HG03342 (cell line): ENCODE measurements around the gene NRXN3.
"Not testable (repeated sequence)": the region's sequence is repeated elsewhere in the genome, so short reads cannot be mapped to it uniquely, and the experiment has no call there.

Experiments used
- ATAC-seq: cut with Tn5 transposase; IDR thresholded peaks from one replicate; pipeline ENCODE4 v1.9.1; 2021; ENCODE audit warnings: mild to moderate bottlenecking, moderate library complexity; ENCODE audit not compliant: unreplicated experiment

The NRXN3 gene

GRCh38 chr14:78399316-78399889, 229.2 kb downstream of the NRXN3 start:
- no peak for ATAC-seq

GRCh38 chr14:78401866-78402265, 231.7 kb downstream of the NRXN3 start:
- ATAC-seq = no peak

DNA sequence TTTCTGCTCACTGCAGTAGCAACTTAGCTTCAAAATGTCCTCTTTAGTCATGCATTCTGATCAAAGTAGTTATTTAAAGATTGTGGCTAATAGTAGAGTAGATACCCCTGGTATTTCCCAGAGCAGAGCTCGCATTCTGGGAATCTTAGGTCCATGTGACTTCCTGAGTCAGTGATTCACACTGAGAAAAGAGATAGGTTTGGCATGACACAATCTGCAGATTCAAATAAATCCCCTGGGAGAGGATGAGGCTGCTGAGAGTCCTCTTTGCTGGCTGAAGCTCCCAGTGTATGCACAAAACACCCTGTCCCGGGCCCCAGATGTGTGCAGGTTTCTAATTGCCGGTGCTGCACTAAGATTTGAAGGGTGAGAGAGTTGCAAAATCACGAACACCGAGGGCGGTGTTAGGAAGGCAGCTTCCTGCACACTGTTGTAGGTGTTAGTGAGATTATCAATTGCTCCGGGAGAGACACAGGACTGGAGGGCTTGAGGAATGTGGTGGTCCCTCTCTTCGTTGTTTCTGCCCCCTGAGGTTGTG, 233.2 kb downstream of the NRXN3 start:
- ATAC-seq = peak; percentile 60

- ATAC-seq = no peak
Observed at GRCh38 chr14:78405079-78405856, 235.1 kb downstream of the NRXN3 start.

DNA sequence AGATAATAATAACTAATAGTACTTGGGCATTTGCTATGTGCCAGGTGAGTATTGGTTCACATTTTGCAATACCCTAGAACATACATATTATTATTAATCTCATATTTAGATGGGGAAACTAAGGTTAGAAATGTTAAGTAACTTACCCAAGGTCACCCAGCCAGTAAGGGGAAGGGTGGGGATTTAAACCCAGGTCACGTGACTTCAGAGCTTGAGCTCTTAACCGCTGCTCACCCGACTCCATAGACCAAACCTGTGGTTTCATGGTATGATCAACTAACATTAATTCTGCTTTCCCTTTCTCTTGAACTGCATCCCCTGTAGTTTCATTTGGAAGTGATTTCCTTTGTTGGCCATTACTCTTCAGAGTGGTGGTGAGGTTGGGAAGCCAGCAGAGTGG, 242.3 kb downstream of the NRXN3 start:
- no peak for ATAC-seq

DNA sequence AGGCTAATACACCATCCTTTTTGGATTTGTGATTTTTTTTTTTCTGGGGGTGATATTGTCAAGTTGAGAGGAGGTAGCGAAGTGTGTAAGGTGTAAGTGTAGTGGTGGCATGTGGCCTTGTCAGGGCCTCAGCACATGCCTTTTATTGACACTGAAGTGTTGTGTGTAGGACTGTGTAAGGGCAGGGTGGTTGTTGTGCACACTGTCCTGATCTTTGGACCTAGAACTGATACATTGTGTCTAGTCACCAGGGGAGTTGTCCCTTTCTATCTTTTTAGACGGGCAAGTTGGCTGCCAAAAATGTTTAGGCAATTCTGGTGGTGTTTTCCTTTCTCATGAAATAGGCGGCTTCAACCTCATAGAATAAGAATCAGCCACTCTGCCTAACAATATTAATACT, 244.0 kb downstream of the NRXN3 start:
- ATAC-seq = no peak

DNA sequence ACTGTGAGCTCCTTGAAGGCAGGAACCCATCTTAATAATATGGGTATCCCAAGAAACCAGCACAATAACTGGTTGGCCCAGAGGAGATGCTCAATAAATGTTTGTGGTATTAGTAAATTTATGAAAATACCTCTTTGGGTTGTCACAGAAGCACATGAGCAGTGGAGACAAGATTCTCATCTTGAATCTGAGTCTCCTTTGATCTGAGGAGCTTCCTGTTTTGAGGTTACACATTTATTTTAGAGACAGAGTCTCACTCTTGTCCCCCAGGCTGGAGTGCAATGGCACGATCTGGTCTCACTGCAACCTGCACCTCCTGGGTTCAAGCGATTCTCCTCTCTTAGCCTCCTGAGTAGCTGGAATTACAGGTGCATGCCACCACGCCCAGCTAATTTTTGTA, 247.4 kb downstream of the NRXN3 start:
- ATAC-seq = no peak

- ATAC-seq = no peak
Observed at GRCh38 chr14:78424311-78424710, 254.1 kb downstream of the NRXN3 start.

- no peak for ATAC-seq
Observed at GRCh38 chr14:78425330-78425729, 255.2 kb downstream of the NRXN3 start.

GRCh38 chr14:78425782-78426181, 255.6 kb downstream of the NRXN3 start:
- ATAC-seq = no peak

GRCh38 chr14:78432046-78432445, 261.9 kb downstream of the NRXN3 start:
- no peak for ATAC-seq

DNA sequence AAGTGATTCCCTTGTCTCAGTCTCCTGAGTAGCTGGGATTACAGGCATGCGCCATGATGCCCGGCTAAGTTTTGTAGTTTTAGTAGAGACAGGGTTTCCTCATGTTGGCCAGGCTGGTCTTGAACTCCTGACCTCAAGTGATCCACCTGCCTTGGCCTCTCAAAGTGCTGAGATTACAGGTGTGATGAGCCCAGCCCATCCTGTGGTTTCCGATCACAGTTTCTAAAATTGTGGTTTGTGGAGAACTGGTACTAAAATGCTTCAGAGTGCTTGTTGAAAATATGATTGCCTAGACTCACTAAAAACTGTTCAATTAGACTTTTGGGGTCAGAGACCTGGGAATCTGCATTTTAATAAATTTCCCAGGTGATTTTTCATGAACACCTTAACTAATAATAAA, 267.3 kb downstream of the NRXN3 start:
- not testable (repeated sequence) for ATAC-seq

DNA sequence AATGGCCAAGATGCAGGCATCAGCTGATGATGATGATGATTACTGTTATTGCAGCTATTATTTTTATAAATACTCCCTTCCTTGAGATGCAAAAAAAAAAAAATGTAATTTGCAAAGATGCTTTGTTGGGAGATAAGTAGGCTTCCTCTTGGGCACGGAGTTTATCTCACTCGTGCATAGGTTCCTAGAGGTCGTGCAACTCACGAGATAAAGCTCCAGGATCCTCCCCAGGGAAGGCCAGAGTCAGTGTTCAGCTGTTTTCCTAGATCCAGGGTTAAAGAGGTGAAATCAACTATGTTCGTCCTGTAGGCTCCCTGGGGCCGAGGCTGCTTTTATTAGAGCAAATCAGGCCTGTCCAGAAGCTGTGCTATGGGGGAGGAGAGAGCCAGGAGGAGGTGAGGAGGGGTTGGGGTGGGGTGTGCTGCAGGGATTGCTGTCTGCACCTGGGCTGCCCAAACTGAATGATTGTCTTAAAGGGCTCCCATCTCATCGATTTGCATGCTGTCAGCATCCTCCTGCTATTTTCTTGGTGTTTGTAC, 270.3 kb downstream of the NRXN3 start:
- ATAC-seq = no peak

- no peak for ATAC-seq
Observed at GRCh38 chr14:78443834-78444233, 273.7 kb downstream of the NRXN3 start.

- ATAC-seq = no peak
Observed at GRCh38 chr14:78445275-78445674, 275.1 kb downstream of the NRXN3 start.

DNA sequence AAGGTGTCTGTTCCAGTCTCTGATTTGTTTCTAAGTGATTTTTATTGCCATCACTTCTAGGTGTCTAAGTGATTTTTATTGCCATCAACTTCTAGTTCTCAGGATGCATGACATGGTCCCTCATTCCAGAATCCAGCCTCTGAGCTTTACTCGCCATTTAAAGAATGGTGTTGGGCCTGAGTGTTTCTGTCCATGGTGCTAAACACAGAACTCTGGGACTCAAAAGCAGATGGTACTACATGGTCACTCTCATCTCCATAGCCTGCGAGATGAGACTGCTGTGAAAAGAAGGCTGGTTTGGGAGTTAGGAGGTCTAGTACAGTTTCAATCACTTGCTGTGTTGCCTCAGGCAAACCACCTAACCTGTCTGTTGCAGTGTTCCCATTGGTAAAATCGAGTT, 276.6 kb downstream of the NRXN3 start:
- no peak for ATAC-seq

DNA sequence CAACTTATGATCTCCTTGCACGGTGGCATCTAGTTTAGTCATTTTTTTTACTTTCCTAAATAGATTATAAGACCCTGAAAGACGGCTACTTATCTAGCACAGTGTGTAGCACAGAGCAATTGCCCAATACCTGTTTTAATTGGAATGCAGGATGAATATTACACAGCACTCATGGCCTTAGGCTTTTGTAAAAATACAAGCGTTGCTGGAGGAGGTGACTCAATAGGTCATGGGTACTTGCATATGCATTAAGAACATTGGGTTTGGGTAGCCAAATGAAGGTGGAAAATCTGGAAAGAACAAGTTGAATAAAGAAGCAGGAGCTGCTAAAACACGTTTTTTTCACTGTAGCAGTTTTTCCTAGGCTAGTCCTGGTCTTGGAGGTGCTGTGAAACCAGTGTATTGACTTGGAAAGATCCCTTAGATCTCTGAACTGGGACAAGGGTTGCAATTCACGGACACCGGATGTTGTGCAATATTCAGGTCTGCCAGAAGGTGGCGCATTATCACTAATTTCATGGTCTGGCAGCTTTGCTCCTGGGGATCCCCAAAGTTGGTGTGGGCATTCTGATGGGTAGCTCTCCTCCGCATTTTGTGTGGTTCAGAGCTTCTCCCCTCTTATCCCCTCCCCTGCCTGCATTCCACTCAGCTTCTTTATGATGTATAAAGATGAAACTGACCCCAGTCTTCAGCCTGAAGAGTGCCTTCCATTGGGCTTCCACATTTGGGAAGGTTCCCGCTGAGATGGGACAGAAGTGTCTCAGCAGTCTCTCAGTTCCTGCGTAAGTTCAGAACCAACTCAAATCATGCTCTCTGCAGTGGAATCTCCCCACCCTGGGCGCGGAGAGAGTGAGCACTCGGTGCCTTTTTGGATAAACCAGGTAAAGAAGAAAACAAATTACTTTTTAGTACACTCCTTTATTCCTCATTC, 278.3 kb downstream of the NRXN3 start:
- ATAC-seq = peak; percentile 75

- ATAC-seq = no peak
Observed at GRCh38 chr14:78450669-78451318, 280.6 kb downstream of the NRXN3 start.

- ATAC-seq = no peak
Observed at GRCh38 chr14:78451319-78451695, 281.1 kb downstream of the NRXN3 start.

DNA sequence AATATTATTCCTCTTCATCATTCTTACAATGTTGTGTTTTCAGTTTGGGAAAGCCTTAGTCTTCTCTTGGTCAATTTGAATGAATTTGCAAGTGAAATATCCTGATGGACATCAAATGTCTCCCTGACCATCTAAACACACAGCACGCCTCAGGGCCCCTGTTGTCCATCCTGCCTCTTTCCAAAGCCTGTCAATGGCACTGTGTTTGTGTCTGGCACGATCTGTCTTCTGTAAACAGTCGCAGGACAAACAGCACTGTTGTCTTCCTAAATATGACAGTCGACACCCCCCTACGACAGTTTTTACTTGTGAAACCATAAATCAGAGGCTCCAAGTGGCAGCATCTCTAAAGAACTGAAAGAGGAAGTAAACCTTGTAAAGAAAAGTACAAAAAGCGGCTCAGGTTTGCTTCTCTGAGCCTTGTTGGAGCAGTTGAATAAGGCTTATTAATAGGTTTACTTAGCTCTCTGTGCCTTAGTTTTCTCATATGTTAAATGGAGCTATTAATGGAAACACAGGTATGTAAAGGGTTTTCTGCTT, 285.8 kb downstream of the NRXN3 start:
- ATAC-seq = peak; percentile 76
